Trophoblast cell (in vitro differentiated cells and primary cell): ENCODE results near the gene KCNJ16.

Source experiments
- DNase-seq, 2 donors: peaks; one replicate each; pipeline ENCODE4 v3.0.0-alpha.2; 2016
- H2AFZ ChIP-seq: 2 replicates; pipeline ENCODE4 v1.6.1; 2013; ENCODE audit warnings: low read length, moderate library complexity, mild to moderate bottlenecking; ENCODE audit not compliant: insufficient read depth, poor library complexity
- H2AK5ac ChIP-seq: 2 replicates; pipeline ENCODE4 v1.6.1; 2013; ENCODE audit warnings: mild to moderate bottlenecking, low read length
- H2BK120ac ChIP-seq: 2 replicates; pipeline ENCODE4 v1.6.1; 2013; ENCODE audit warnings: low read length, mild to moderate bottlenecking, moderate library complexity; ENCODE audit not compliant: insufficient read depth, poor library complexity
- H2BK12ac ChIP-seq: 2 replicates; pipeline ENCODE4 v1.6.1; 2013; ENCODE audit warnings: mild to moderate bottlenecking, low read length, moderate library complexity
- H2BK5ac ChIP-seq: 2 replicates; pipeline ENCODE4 v1.6.1; 2013; ENCODE audit warnings: low read length, low read depth, moderate library complexity, mild to moderate bottlenecking; ENCODE audit not compliant: poor library complexity
- H3K14ac ChIP-seq: 2 replicates; pipeline ENCODE4 v1.6.1; 2013; ENCODE audit warnings: mild to moderate bottlenecking, low read length
- H3K18ac ChIP-seq: 2 replicates; pipeline ENCODE4 v1.6.1; 2013; ENCODE audit warnings: mild to moderate bottlenecking, low read length
- H3K23ac ChIP-seq: 2 replicates; pipeline ENCODE4 v1.6.1; 2013; ENCODE audit warnings: low read length
- H3K27ac ChIP-seq: 2 replicates; pipeline ENCODE4 v1.5.1; 2013; ENCODE audit warnings: low read depth, mild to moderate bottlenecking, inconsistent platforms, low read length, moderate library complexity
- H3K27me3 ChIP-seq: 2 replicates; pipeline ENCODE4 v1.6.1; 2013; ENCODE audit warnings: inconsistent platforms, mild to moderate bottlenecking, low read length, moderate library complexity; ENCODE audit not compliant: insufficient read depth
- H3K36me3 ChIP-seq, 2 experiments: 1 replicate in 1 of 2; 2 replicates in 1 of 2; pipeline ENCODE4 v1.6.1; 2013; ENCODE audit warnings: low read length in 2 of 2, mild to moderate bottlenecking in 2 of 2, moderate library complexity in 1 of 2; ENCODE audit not compliant: insufficient read depth in 2 of 2, control insufficient read depth in 1 of 2
- H3K4ac ChIP-seq: 2 replicates; pipeline ENCODE4 v1.6.1; 2013; ENCODE audit warnings: low read depth, mild to moderate bottlenecking, low read length, moderate library complexity
- H3K4me1 ChIP-seq, 2 experiments: 1 replicate in 1 of 2; 2 replicates in 1 of 2; pipeline ENCODE4 v1.6.1; 2013; ENCODE audit warnings: low read length in 2 of 2, mild to moderate bottlenecking in 2 of 2, moderate library complexity in 1 of 2; ENCODE audit not compliant: insufficient read depth in 2 of 2, control insufficient read depth in 1 of 2
- H3K4me2 ChIP-seq: 2 replicates; pipeline ENCODE4 v1.6.1; 2013; ENCODE audit warnings: inconsistent platforms, mild to moderate bottlenecking, low read length, moderate library complexity
- H3K4me3 ChIP-seq: 2 replicates; pipeline ENCODE4 v1.5.1; 2013; ENCODE audit warnings: mild to moderate bottlenecking, low read depth, low read length, inconsistent platforms
- H3K79me1 ChIP-seq: one replicate; pipeline ENCODE4 v1.6.1; 2013; ENCODE audit warnings: low read length
- H3K79me2 ChIP-seq: 2 replicates; pipeline ENCODE4 v1.6.1; 2013; ENCODE audit warnings: low read length, mild to moderate bottlenecking; ENCODE audit not compliant: control insufficient read depth, insufficient read depth, poor library complexity
- H3K9ac ChIP-seq: 2 replicates; pipeline ENCODE4 v1.6.1; 2013; ENCODE audit warnings: mild to moderate bottlenecking, low read length
- H3K9me3 ChIP-seq: 2 replicates; pipeline ENCODE4 v1.6.1; 2013; ENCODE audit warnings: low read depth, mild to moderate bottlenecking, control low read depth, inconsistent platforms, low read length; ENCODE audit not compliant: insufficient read depth
- H4K12ac ChIP-seq: 2 replicates; pipeline ENCODE4 v1.6.1; 2013; ENCODE audit warnings: low read depth, mild to moderate bottlenecking, low read length, moderate library complexity
- H4K8ac ChIP-seq: 2 replicates; pipeline ENCODE4 v1.6.1; 2013; ENCODE audit warnings: low read depth, mild to moderate bottlenecking, low read length, moderate library complexity
- H4K91ac ChIP-seq: one replicate; pipeline ENCODE4 v1.6.1; 2013; ENCODE audit warnings: low read depth, mild to moderate bottlenecking, low read length, moderate library complexity
- WGBS: extraction: QIAGEN DNeasy Blood & Tissue Kit; methylation state at CpG from one replicate; pipeline ENCODE4 v1.1.7; 2013; ENCODE audit warnings: missing lambda C conversion rate; ENCODE audit not compliant: insufficient read length, insufficient coverage; ENCODE audit errors: extremely low coverage; 5-methylcytosine and 5-hydroxymethylcytosine counted together

The KCNJ16 gene

DNA sequence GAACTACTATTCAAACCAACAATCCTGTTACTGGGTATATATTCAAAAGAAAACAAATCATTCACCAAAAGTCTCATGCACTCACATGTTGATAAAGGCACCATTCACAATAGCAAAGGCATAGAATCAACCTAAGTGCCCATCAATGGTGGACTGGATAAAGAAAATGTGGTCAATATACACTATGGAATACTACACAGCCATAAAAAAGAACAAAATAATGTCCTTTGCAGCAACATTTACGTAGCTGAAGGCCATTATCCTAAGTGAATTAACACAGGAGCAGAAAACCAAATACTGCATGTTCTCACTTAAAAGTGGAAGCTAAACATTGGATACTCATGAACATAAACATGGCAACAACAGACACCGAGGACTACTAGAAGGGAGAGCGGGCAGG lies 41.9 kb downstream of the KCNJ16 start:
- Histone ChIP-seq H3K14ac (no peak overlapping the region), H2BK12ac (no peak overlapping the region), H3K9ac (no peak overlapping the region), H3K27me3 (no peaks in the 10 kb centered on the region), H2AFZ (no peak overlapping the region), H4K8ac (no peak overlapping the region), H2BK5ac (no peak overlapping the region), H4K12ac (no peak overlapping the region), H3K36me3 (no peaks in the 10 kb centered on the region), H3K4ac (no peak overlapping the region), H2BK120ac (no peak overlapping the region), H3K18ac (no peak overlapping the region), H3K79me1 (no peaks in the 10 kb centered on the region), H3K4me3 (no peak overlapping the region), H3K79me2 (no peaks in the 10 kb centered on the region), H3K4me1 (no peaks in the 10 kb centered on the region), H4K91ac (no peak overlapping the region), H2AK5ac (no peak overlapping the region), H3K4me2 (no peak overlapping the region), H3K9me3 (peaks cover 3% of the 10 kb centered on the region), H3K27ac (no peak overlapping the region), H3K23ac (no peak overlapping the region)
- DNase-seq = no peak
- WGBS = no CpG with 5 or more reads among the region's 3 CpGs

DNA sequence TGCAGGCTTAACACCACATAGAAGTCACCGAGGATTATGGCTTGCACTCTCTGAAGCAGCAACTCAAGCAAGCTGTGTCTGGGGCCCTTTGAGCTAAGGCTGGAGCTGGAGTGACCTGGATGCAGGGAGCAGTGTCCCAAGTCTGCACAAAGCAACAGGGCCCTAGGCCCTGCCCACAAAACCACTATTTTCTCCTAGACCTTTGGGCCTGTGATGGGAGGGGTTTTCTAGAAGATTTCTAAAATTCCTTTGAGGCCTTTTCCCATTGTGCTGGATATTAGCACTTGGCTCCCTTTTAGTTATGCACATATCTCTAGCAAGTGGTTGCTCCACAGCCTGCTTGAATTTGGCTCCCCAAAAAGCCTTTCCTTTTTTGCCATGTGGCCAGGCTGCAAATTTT lies 44.5 kb downstream of the KCNJ16 start:
- H3K27me3 ChIP-seq = no peaks in the 10 kb centered on the region
- no peak overlapping the region for H3K18ac ChIP-seq
- H3K27ac ChIP-seq = no peak overlapping the region
- no peak overlapping the region for H3K4ac ChIP-seq
- no peak overlapping the region for H3K9ac ChIP-seq
- peaks cover 3% of the 10 kb centered on the region for H3K9me3 ChIP-seq
- no peak overlapping the region for H4K91ac ChIP-seq
- no peaks in the 10 kb centered on the region for H3K4me1 ChIP-seq
- H3K14ac ChIP-seq = no peak overlapping the region
- H4K8ac ChIP-seq = no peak overlapping the region
- no peak overlapping the region for H2AFZ ChIP-seq
- H2BK5ac ChIP-seq = no peak overlapping the region
- DNase-seq = no peak
- H2BK12ac ChIP-seq = no peak overlapping the region
- H2BK120ac ChIP-seq = no peak overlapping the region
- no peaks in the 10 kb centered on the region for H3K79me1 ChIP-seq
- no peaks in the 10 kb centered on the region for H3K79me2 ChIP-seq
- H4K12ac ChIP-seq = no peak overlapping the region
- no peak overlapping the region for H3K23ac ChIP-seq
- no peak overlapping the region for H2AK5ac ChIP-seq
- H3K36me3 ChIP-seq = no peaks in the 10 kb centered on the region
- no peak overlapping the region for H3K4me2 ChIP-seq
- no peak overlapping the region for H3K4me3 ChIP-seq
- WGBS = no CpG with 5 or more reads among the region's 1 CpG

DNA sequence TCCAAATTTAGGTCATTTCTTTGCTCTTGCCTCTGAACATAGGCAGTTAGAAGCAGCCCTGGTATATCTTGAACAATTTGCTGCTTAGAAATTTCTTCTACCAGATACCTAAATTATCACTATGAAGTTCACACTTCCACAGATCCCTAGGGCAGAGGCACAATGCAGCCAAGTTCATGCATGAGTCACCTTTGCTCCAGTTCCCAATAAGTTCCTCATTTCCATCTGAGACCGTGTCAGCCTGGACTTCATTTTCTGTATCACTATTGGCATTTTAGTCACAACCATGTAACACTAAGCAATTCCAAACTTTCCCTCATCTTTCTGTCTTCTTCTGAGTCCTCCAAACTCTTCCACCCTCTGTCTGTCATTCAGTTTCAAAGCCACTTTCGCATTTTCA lies 45.0 kb downstream of the KCNJ16 start:
- Histone ChIP-seq H3K4me2 (no peak overlapping the region), H2AK5ac (no peak overlapping the region), H3K14ac (no peak overlapping the region), H2BK5ac (no peak overlapping the region), H3K79me2 (no peaks in the 10 kb centered on the region), H3K9ac (no peak overlapping the region), H3K18ac (no peak overlapping the region), H4K12ac (no peak overlapping the region), H2AFZ (no peak overlapping the region), H3K9me3 (peaks cover 3% of the 10 kb centered on the region), H3K36me3 (no peaks in the 10 kb centered on the region), H3K27me3 (no peaks in the 10 kb centered on the region), H3K27ac (no peak overlapping the region), H3K79me1 (no peaks in the 10 kb centered on the region), H4K8ac (no peak overlapping the region), H3K4ac (no peak overlapping the region), H3K23ac (no peak overlapping the region), H3K4me3 (no peak overlapping the region), H4K91ac (no peak overlapping the region), H3K4me1 (no peaks in the 10 kb centered on the region), H2BK12ac (no peak overlapping the region), H2BK120ac (no peak overlapping the region)
- WGBS = no CpG with 5 or more reads among the region's 2 CpGs
- DNase-seq = peak in 1 of 2 donors; percentile 25

DNA sequence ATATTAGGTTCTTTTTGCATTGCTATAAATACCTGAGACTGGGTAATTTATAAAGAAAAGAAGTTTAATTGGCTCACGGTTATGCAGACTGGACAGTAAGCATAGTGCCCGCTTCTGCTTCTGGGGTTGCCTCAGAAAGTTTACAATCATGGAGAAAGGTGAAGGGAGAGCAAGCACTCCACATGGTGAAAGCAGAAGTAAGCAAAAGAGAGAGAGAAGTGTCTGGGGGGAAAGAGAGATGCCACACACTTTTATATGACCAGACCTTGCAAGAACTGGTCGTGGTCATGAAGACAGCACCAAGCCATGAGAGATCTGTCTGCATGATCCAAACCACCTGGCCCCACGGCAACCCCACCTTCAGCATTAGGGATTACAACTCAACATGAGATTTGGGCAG lies 45.4 kb downstream of the KCNJ16 start:
- Histone ChIP-seq H3K4ac (no peak overlapping the region), H3K23ac (no peak overlapping the region), H4K91ac (no peak overlapping the region)

More for the DNA sequence above, 45.4 kb downstream of the KCNJ16 start:
- Histone ChIP-seq H4K12ac (no peak overlapping the region), H3K79me2 (no peaks in the 10 kb centered on the region), H3K9ac (no peak overlapping the region), H3K27ac (no peak overlapping the region), H3K79me1 (no peaks in the 10 kb centered on the region), H3K18ac (no peak overlapping the region), H3K4me2 (no peak overlapping the region), H2AFZ (no peak overlapping the region), H3K9me3 (peaks cover 3% of the 10 kb centered on the region), H2BK12ac (no peak overlapping the region), H2BK5ac (no peak overlapping the region), H2BK120ac (no peak overlapping the region), H2AK5ac (no peak overlapping the region), H3K27me3 (no peaks in the 10 kb centered on the region), H3K36me3 (no peaks in the 10 kb centered on the region), H3K4me3 (no peak overlapping the region), H4K8ac (no peak overlapping the region), H3K4me1 (no peaks in the 10 kb centered on the region), H3K14ac (no peak overlapping the region)
- DNase-seq = no peak
- WGBS = no CpG with 5 or more reads among the region's 4 CpGs
